ENCODE measurements around the gene ANKFY1.
A peak's percentile ranks its signal among the peaks of the same experiment; 100 is the strongest.

ANKFY1 gene

GRCh38 chr17:4241535-4241934, 22.2 kb downstream of the ANKFY1 start:
- no peak for ATAC-seq
- TF ChIP-seq CSDC2 (CRISPR knock-in tag; IDR thresholded peaks at IDR 0.05) (no peak), ZNF70 (CRISPR knock-in tag; IDR thresholded peaks at IDR 0.05) (no peak), SNAI2 (CRISPR knock-in tag; IDR thresholded peaks at IDR 0.05) (no peak), ZFP30 (CRISPR knock-in tag; IDR thresholded peaks at IDR 0.05) (no peak)

DNA sequence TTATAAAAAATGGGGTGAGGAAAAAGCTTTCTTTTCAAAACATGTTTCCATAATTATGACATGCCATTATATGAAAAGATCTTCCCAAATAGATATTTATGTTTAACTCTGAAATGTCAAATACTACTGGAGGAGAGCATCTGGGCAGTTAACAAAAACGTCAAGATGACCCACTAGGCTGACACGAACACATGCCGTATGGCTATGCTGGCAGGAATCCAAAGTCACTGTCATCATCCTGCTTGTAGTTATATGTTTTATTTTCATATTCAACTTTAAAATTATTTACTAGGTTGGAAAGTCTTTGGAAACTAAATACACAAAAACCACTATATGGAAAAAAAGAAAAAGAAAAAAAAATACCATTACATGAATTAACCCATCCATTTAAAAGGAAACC, 27.3 kb downstream of the ANKFY1 start:
- no peak; the same call in 2 of the 3 replicates for ATAC-seq
- TF ChIP-seq ESRRG (CRISPR knock-in tag; IDR thresholded peaks at IDR 0.05): no peak
- TF ChIP-seq ZFP3 (CRISPR knock-in tag; IDR thresholded peaks at IDR 0.05): no peak
- no peak for TF ChIP-seq CSDC2 (CRISPR knock-in tag; IDR thresholded peaks at IDR 0.05)
- no peak for TF ChIP-seq TCF4 (CRISPR knock-in tag; IDR thresholded peaks at IDR 0.05; ENCODE audit: borderline replicate concordance)
- no peak for TF ChIP-seq PPARA (CRISPR knock-in tag; IDR thresholded peaks at IDR 0.05; ENCODE audit: borderline replicate concordance)
- TF ChIP-seq ISL1 (CRISPR knock-in tag; IDR thresholded peaks at IDR 0.05): no peak
- TF ChIP-seq ZC3H10 (CRISPR knock-in tag; IDR thresholded peaks at IDR 0.05): no peak
- no peak for TF ChIP-seq OSR1 (CRISPR knock-in tag; IDR thresholded peaks at IDR 0.05)
- no peak for TF ChIP-seq TSHZ2 (CRISPR knock-in tag; IDR thresholded peaks at IDR 0.05)
- no peak for TF ChIP-seq TOX (CRISPR knock-in tag; IDR thresholded peaks at IDR 0.05; ENCODE audit: borderline replicate concordance)
- TF ChIP-seq GLIS3 (CRISPR knock-in tag; IDR thresholded peaks at IDR 0.05): no peak
- TF ChIP-seq BACH2 (CRISPR knock-in tag; IDR thresholded peaks at IDR 0.05; ENCODE audit: borderline replicate concordance): no peak
- no peak for TF ChIP-seq ZNF8 (CRISPR knock-in tag; IDR thresholded peaks at IDR 0.05)
- TF ChIP-seq, protein P1, sequence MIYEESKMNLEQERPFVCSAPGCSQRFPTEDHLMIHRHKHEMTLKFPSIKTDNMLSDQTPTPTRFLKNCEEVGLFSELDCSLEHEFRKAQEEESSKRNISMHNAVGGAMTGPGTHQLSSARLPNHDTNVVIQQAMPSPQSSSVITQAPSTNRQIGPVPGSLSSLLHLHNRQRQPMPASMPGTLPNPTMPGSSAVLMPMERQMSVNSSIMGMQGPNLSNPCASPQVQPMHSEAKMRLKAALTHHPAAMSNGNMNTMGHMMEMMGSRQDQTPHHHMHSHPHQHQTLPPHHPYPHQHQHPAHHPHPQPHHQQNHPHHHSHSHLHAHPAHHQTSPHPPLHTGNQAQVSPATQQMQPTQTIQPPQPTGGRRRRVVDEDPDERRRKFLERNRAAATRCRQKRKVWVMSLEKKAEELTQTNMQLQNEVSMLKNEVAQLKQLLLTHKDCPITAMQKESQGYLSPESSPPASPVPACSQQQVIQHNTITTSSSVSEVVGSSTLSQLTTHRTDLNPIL (CRISPR knock-in tag; IDR thresholded peaks at IDR 0.05; ENCODE audit: low read depth): no peak
- no peak for TF ChIP-seq ZFP30 (CRISPR knock-in tag; IDR thresholded peaks at IDR 0.05)
- no peak for TF ChIP-seq ZNF565 (CRISPR knock-in tag; conservative IDR thresholded peaks at IDR 0.05; ENCODE audit: low read depth)
- TF ChIP-seq, protein P2, sequence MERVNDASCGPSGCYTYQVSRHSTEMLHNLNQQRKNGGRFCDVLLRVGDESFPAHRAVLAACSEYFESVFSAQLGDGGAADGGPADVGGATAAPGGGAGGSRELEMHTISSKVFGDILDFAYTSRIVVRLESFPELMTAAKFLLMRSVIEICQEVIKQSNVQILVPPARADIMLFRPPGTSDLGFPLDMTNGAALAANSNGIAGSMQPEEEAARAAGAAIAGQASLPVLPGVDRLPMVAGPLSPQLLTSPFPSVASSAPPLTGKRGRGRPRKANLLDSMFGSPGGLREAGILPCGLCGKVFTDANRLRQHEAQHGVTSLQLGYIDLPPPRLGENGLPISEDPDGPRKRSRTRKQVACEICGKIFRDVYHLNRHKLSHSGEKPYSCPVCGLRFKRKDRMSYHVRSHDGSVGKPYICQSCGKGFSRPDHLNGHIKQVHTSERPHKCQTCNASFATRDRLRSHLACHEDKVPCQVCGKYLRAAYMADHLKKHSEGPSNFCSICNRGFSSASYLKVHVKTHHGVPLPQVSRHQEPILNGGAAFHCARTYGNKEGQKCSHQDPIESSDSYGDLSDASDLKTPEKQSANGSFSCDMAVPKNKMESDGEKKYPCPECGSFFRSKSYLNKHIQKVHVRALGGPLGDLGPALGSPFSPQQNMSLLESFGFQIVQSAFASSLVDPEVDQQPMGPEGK (CRISPR knock-in tag; IDR thresholded peaks at IDR 0.05; ENCODE audit: borderline replicate concordance): no peak

- ATAC-seq: peak; percentile 74
- TF ChIP-seq ZNF565 (CRISPR knock-in tag; conservative IDR thresholded peaks at IDR 0.05; ENCODE audit: low read depth) (no peak), BACH2 (CRISPR knock-in tag; IDR thresholded peaks at IDR 0.05; ENCODE audit: borderline replicate concordance) (no peak), ISL1 (CRISPR knock-in tag; IDR thresholded peaks at IDR 0.05) (no peak), ESRRG (CRISPR knock-in tag; IDR thresholded peaks at IDR 0.05) (no peak), GLIS3 (CRISPR knock-in tag; IDR thresholded peaks at IDR 0.05) (no peak), ZFP3 (CRISPR knock-in tag; IDR thresholded peaks at IDR 0.05) (no peak), ZNF8 (CRISPR knock-in tag; IDR thresholded peaks at IDR 0.05) (no peak), ARNTL (CRISPR knock-in tag; IDR thresholded peaks at IDR 0.05; ENCODE audit: borderline replicate concordance, low read depth) (no peak), CSRNP3 (CRISPR knock-in tag; IDR thresholded peaks at IDR 0.05) (no peak), TCF4 (CRISPR knock-in tag; IDR thresholded peaks at IDR 0.05; ENCODE audit: borderline replicate concordance) (no peak), TOX (CRISPR knock-in tag; IDR thresholded peaks at IDR 0.05; ENCODE audit: borderline replicate concordance) (no peak), CSDC2 (CRISPR knock-in tag; IDR thresholded peaks at IDR 0.05) (no peak)
- TF ChIP-seq, protein P3, sequence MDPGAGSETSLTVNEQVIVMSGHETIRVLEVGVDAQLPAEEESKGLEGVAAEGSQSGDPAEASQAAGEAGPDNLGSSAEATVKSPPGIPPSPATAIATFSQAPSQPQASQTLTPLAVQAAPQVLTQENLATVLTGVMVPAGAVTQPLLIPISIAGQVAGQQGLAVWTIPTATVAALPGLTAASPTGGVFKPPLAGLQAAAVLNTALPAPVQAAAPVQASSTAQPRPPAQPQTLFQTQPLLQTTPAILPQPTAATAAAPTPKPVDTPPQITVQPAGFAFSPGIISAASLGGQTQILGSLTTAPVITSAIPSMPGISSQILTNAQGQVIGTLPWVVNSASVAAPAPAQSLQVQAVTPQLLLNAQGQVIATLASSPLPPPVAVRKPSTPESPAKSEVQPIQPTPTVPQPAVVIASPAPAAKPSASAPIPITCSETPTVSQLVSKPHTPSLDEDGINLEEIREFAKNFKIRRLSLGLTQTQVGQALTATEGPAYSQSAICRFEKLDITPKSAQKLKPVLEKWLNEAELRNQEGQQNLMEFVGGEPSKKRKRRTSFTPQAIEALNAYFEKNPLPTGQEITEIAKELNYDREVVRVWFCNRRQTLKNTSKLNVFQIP (CRISPR knock-in tag; IDR thresholded peaks at IDR 0.05; ENCODE audit: borderline replicate concordance, low read depth): no peak
- TF ChIP-seq, protein P2 (CRISPR knock-in tag; IDR thresholded peaks at IDR 0.05; ENCODE audit: borderline replicate concordance): no peak
Measured at GRCh38 chr17:4235372-4236279, 28.2 kb downstream of the ANKFY1 start.

Measured in SK-N-SH treated with all-trans-retinoic acid at 6 μM for 48 hours (cell line).